Astrocyte (in vitro differentiated cells and primary cell): ENCODE measurements around the gene SLC25A22.

Experiments
- EZH2 ChIP-seq: IDR thresholded peaks from 2 replicates; pipeline ENCODE4 v1.6.1; 2012; ENCODE audit warnings: mild to moderate bottlenecking, low read length, inconsistent platforms; ENCODE audit not compliant: insufficient read depth
- TF ChIP-seq, protein P1 (sequence below): IDR thresholded peaks from 2 replicates; pipeline ENCODE4 v1.5.1; 2011; ENCODE audit warnings: low read depth, mild to moderate bottlenecking, inconsistent platforms, low read length, moderate library complexity; ENCODE audit not compliant: insufficient read depth

DNA sequence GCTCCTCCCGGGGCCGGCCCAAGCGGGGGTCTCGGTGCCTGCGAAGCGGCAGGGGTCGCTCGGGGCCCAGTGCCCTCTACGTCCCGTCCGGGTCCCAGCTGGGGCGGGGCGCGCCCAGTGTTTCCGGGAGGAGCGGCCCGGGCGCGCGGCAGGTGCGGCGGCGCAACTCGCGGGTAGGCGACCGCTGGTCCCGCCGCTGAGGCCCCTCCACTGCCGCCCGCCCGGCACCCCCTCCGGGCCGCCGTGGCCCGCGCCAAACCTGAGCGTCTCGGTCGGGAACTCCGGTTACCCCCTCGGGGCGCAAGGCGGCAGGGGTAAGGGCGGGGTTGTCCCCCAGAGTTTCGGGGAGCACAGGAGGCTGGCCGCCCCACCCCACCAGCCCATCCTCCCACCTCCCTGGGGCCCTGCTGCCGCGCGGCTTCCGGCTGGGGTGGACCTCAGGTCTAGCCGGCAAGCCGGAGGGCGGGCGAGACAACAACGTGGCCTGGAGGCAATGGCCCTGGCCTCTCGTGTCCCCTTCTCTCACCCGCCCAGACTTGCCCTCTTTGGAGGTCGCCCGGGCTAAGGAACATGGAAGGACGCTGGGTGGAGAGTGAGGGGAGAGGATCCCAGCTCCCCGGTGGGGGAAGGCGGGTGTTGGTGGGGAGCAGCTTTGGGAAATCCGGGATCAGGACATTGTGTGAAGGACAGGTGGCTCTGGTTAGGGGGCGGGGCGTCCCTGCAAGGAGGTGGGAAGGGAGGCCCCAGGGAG lies 29.2 kb upstream of the SLC25A22 start:
- TF ChIP-seq, protein P1, sequence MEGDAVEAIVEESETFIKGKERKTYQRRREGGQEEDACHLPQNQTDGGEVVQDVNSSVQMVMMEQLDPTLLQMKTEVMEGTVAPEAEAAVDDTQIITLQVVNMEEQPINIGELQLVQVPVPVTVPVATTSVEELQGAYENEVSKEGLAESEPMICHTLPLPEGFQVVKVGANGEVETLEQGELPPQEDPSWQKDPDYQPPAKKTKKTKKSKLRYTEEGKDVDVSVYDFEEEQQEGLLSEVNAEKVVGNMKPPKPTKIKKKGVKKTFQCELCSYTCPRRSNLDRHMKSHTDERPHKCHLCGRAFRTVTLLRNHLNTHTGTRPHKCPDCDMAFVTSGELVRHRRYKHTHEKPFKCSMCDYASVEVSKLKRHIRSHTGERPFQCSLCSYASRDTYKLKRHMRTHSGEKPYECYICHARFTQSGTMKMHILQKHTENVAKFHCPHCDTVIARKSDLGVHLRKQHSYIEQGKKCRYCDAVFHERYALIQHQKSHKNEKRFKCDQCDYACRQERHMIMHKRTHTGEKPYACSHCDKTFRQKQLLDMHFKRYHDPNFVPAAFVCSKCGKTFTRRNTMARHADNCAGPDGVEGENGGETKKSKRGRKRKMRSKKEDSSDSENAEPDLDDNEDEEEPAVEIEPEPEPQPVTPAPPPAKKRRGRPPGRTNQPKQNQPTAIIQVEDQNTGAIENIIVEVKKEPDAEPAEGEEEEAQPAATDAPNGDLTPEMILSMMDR, result no peak
- TF ChIP-seq EZH2, result peak; percentile 84
